ENCODE data around the gene RPS15. TPM values are rescaled to one million over a fixed set of nuclear protein-coding genes. Genes with fewer than 3 reads are reported as not detected.
"Not testable (repeated sequence)": the region's sequence is repeated elsewhere in the genome, so short reads cannot be mapped to it uniquely, and the experiment has no call there.

Gene RPS15
- polyA plus RNA-seq, 1 of the 3 experiments (the other 2 are of a cell fraction) = 3,749 TPM

DNA sequence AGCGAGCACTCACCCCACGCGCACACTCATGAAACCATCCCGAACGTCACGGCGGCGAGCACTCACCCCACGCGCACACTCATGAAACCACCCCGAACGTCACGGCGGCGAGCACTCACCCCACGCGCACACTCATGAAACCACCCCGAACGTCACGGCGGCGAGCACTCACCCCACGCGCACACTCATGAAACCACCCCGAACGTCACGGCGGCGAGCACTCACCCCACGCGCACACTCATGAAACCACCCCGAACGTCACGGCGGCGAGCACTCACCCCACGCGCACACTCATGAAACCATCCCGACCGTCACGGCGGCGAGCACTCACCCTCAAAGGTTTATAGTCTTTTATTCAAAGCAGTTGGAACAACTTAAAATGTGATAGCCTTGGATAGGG is 18.1 kb upstream of the RPS15 start:
- Histone ChIP-seq H4K20me1 (ENCODE audit: insufficient read depth) (peaks cover 55% of the 10 kb centered on the region), H3K36me3 (replicated peaks in 1 of 2; ENCODE audit: control insufficient read depth in 1 of 2, insufficient read depth in 2 of 2, low read length in 1 of 2) (peaks cover 7 to 79% of the 10 kb centered on the region in 2 experiments), H3K79me2 (ENCODE audit: insufficient read depth) (peaks cover 64% of the 10 kb centered on the region)
- H3K4me3 ChIP-seq (ENCODE audit: low read depth in 2 of 2, low read length in 1 of 2); H3K9me2 ChIP-seq; DNase-seq; H3F3A ChIP-seq (replicated peaks; ENCODE audit: insufficient read depth); H3K4me1 ChIP-seq (ENCODE audit: control insufficient read depth in 1 of 2, insufficient read depth in 2 of 2, low read depth in 1 of 2, low read length in 1 of 2); H3K4me2 ChIP-seq; H2AFZ ChIP-seq (ENCODE audit: low read depth); H3K9me3 ChIP-seq; H3K27me3 ChIP-seq (ENCODE audit: insufficient read depth); H3K27ac ChIP-seq (ENCODE audit: low read depth in 2 of 2, low read length in 1 of 2); H3K9ac ChIP-seq: not testable (repeated sequence)
- ChIA-PET CTCF (interaction anchor here (1.0 kb wide), 1 partner anchor 15 kb away, joined by 3 read pairs; no protein-coding TSS in a partner anchor), POLR2A (interaction anchor here (1.1 kb wide), 1 partner anchor 11 kb away, joined by 3 read pairs; no protein-coding TSS in a partner anchor)
- WGBS (ENCODE audit: low lambda C conversion rate) = 97% methylated on average over 25 of the region's 43 CpGs

DNA sequence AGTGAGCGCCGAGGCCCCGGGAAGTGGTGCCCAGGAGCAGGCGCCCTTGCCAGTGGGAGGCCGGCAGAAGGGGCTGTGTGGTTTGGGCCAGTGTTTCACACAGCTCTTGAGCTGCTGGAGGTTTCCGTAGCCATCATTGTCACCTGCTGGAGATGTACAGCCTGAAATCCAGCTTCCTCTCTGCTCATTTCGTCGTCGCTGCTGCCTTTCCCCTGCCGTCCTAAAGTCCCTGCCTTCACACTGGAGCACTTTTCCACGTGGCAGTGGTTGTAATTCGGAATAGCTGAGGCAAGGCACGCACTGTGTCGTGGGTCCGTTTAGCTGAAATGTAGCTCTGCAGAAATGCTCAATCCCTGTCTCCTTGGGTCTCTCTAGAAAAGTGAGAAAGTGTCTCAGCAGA is 17.6 kb upstream of the RPS15 start:
- Histone ChIP-seq H3K9me3 (no peaks in the 10 kb centered on the region), H3K4me2 (no peak overlapping the region), H3K4me1 (ENCODE audit: control insufficient read depth in 1 of 2, insufficient read depth in 2 of 2, low read depth in 1 of 2, low read length in 1 of 2) (peaks cover 0 to 6% of the 10 kb centered on the region in 2 experiments; a peak in 2 of 4 replicates), H3F3A (replicated peaks; ENCODE audit: insufficient read depth) (no peaks in the 10 kb centered on the region), H4K20me1 (ENCODE audit: insufficient read depth) (peaks cover 55% of the 10 kb centered on the region), H3K79me2 (ENCODE audit: insufficient read depth) (peaks cover 64% of the 10 kb centered on the region), H2AFZ (ENCODE audit: low read depth) (no peak overlapping the region), H3K9me2 (no peaks in the 10 kb centered on the region), H3K9ac (no peak overlapping the region), H3K27me3 (ENCODE audit: insufficient read depth) (no peaks in the 10 kb centered on the region), H3K27ac (ENCODE audit: low read depth in 2 of 2, low read length in 1 of 2) (no peak overlapping the region), H3K36me3 (replicated peaks in 1 of 2; ENCODE audit: control insufficient read depth in 1 of 2, insufficient read depth in 2 of 2, low read length in 1 of 2) (peaks cover 7 to 84% of the 10 kb centered on the region in 2 experiments), H3K4me3 (ENCODE audit: low read depth in 2 of 2, low read length in 1 of 2) (no peak overlapping the region)
- TF ChIP-seq RXRA (IDR thresholded peaks at IDR 0.05; ENCODE audit: borderline replicate concordance, low read depth) (no peak), JUND (IDR thresholded peaks at IDR 0.05) (no peak), FOXJ3 (CRISPR knock-in tag; IDR thresholded peaks at IDR 0.05) (no peak), SMC3 (IDR thresholded peaks at IDR 0.05; ENCODE audit: low read depth, low read length) (no peak), TCF12 (IDR thresholded peaks at IDR 0.05) (no peak), MEF2A (IDR thresholded peaks at IDR 0.05; ENCODE audit: borderline replicate concordance, low read depth) (no peak), TAF1 (IDR thresholded peaks at IDR 0.05; ENCODE audit: borderline replicate concordance, low read depth, low read length) (no peak), NFIC (IDR thresholded peaks at IDR 0.05; ENCODE audit: borderline replicate concordance) (no peak), SIN3A (IDR thresholded peaks at IDR 0.05; ENCODE audit: borderline replicate concordance, low read depth, low read length) (no peak)
- TF ChIP-seq, protein P1, sequence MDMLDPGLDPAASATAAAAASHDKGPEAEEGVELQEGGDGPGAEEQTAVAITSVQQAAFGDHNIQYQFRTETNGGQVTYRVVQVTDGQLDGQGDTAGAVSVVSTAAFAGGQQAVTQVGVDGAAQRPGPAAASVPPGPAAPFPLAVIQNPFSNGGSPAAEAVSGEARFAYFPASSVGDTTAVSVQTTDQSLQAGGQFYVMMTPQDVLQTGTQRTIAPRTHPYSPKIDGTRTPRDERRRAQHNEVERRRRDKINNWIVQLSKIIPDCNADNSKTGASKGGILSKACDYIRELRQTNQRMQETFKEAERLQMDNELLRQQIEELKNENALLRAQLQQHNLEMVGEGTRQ (IDR thresholded peaks at IDR 0.05; ENCODE audit: borderline replicate concordance, low read depth, low read length) = no peak
- TF ChIP-seq, protein P2, sequence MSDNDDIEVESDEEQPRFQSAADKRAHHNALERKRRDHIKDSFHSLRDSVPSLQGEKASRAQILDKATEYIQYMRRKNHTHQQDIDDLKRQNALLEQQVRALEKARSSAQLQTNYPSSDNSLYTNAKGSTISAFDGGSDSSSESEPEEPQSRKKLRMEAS (IDR thresholded peaks at IDR 0.05; ENCODE audit: low read depth) = no peak
- TF ChIP-seq, protein P3, sequence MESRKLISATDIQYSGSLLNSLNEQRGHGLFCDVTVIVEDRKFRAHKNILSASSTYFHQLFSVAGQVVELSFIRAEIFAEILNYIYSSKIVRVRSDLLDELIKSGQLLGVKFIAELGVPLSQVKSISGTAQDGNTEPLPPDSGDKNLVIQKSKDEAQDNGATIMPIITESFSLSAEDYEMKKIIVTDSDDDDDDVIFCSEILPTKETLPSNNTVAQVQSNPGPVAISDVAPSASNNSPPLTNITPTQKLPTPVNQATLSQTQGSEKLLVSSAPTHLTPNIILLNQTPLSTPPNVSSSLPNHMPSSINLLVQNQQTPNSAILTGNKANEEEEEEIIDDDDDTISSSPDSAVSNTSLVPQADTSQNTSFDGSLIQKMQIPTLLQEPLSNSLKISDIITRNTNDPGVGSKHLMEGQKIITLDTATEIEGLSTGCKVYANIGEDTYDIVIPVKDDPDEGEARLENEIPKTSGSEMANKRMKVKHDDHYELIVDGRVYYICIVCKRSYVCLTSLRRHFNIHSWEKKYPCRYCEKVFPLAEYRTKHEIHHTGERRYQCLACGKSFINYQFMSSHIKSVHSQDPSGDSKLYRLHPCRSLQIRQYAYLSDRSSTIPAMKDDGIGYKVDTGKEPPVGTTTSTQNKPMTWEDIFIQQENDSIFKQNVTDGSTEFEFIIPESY (IDR thresholded peaks at IDR 0.05; ENCODE audit: borderline replicate concordance, low read depth) = no peak
- DNase-seq = no peak
- POLR2A ChIA-PET = interaction anchor here (1.1 kb wide), 1 partner anchor 12 kb away, joined by 3 read pairs; no protein-coding TSS in a partner anchor
- WGBS (ENCODE audit: low lambda C conversion rate) = 93% methylated on average over 13 of the region's 15 CpGs
- CTCF ChIA-PET = interaction anchor here (2.0 kb wide), 1 partner anchor 25 kb away, joined by 12 read pairs; no protein-coding TSS in a partner anchor

Data from SK-N-SH (cell line).